Trophoblast cell (in vitro differentiated cells and primary cell): ENCODE results near the gene RPGR.

Source experiments
- DNase-seq, 2 donors: peaks; one replicate each; pipeline ENCODE4 v3.0.0-alpha.2; 2016
- H2AFZ ChIP-seq: 2 replicates; pipeline ENCODE4 v1.6.1; 2013; ENCODE audit warnings: low read length, moderate library complexity, mild to moderate bottlenecking; ENCODE audit not compliant: insufficient read depth, poor library complexity
- H2AK5ac ChIP-seq: 2 replicates; pipeline ENCODE4 v1.6.1; 2013; ENCODE audit warnings: mild to moderate bottlenecking, low read length
- H2BK120ac ChIP-seq: 2 replicates; pipeline ENCODE4 v1.6.1; 2013; ENCODE audit warnings: low read length, mild to moderate bottlenecking, moderate library complexity; ENCODE audit not compliant: insufficient read depth, poor library complexity
- H2BK12ac ChIP-seq: 2 replicates; pipeline ENCODE4 v1.6.1; 2013; ENCODE audit warnings: mild to moderate bottlenecking, low read length, moderate library complexity
- H2BK5ac ChIP-seq: 2 replicates; pipeline ENCODE4 v1.6.1; 2013; ENCODE audit warnings: low read length, low read depth, moderate library complexity, mild to moderate bottlenecking; ENCODE audit not compliant: poor library complexity
- H3K14ac ChIP-seq: 2 replicates; pipeline ENCODE4 v1.6.1; 2013; ENCODE audit warnings: mild to moderate bottlenecking, low read length
- H3K18ac ChIP-seq: 2 replicates; pipeline ENCODE4 v1.6.1; 2013; ENCODE audit warnings: mild to moderate bottlenecking, low read length
- H3K23ac ChIP-seq: 2 replicates; pipeline ENCODE4 v1.6.1; 2013; ENCODE audit warnings: low read length
- H3K27ac ChIP-seq: 2 replicates; pipeline ENCODE4 v1.5.1; 2013; ENCODE audit warnings: low read depth, mild to moderate bottlenecking, inconsistent platforms, low read length, moderate library complexity
- H3K27me3 ChIP-seq: 2 replicates; pipeline ENCODE4 v1.6.1; 2013; ENCODE audit warnings: inconsistent platforms, mild to moderate bottlenecking, low read length, moderate library complexity; ENCODE audit not compliant: insufficient read depth
- H3K36me3 ChIP-seq, 2 experiments: 1 replicate in 1 of 2; 2 replicates in 1 of 2; pipeline ENCODE4 v1.6.1; 2013; ENCODE audit warnings: low read length in 2 of 2, mild to moderate bottlenecking in 2 of 2, moderate library complexity in 1 of 2; ENCODE audit not compliant: insufficient read depth in 2 of 2, control insufficient read depth in 1 of 2
- H3K4ac ChIP-seq: 2 replicates; pipeline ENCODE4 v1.6.1; 2013; ENCODE audit warnings: low read depth, mild to moderate bottlenecking, low read length, moderate library complexity
- H3K4me1 ChIP-seq, 2 experiments: 1 replicate in 1 of 2; 2 replicates in 1 of 2; pipeline ENCODE4 v1.6.1; 2013; ENCODE audit warnings: low read length in 2 of 2, mild to moderate bottlenecking in 2 of 2, moderate library complexity in 1 of 2; ENCODE audit not compliant: insufficient read depth in 2 of 2, control insufficient read depth in 1 of 2
- H3K4me2 ChIP-seq: 2 replicates; pipeline ENCODE4 v1.6.1; 2013; ENCODE audit warnings: inconsistent platforms, mild to moderate bottlenecking, low read length, moderate library complexity
- H3K4me3 ChIP-seq: 2 replicates; pipeline ENCODE4 v1.5.1; 2013; ENCODE audit warnings: mild to moderate bottlenecking, low read depth, low read length, inconsistent platforms
- H3K79me1 ChIP-seq: one replicate; pipeline ENCODE4 v1.6.1; 2013; ENCODE audit warnings: low read length
- H3K79me2 ChIP-seq: 2 replicates; pipeline ENCODE4 v1.6.1; 2013; ENCODE audit warnings: low read length, mild to moderate bottlenecking; ENCODE audit not compliant: control insufficient read depth, insufficient read depth, poor library complexity
- H3K9ac ChIP-seq: 2 replicates; pipeline ENCODE4 v1.6.1; 2013; ENCODE audit warnings: mild to moderate bottlenecking, low read length
- H3K9me3 ChIP-seq: 2 replicates; pipeline ENCODE4 v1.6.1; 2013; ENCODE audit warnings: low read depth, mild to moderate bottlenecking, control low read depth, inconsistent platforms, low read length; ENCODE audit not compliant: insufficient read depth
- H4K12ac ChIP-seq: 2 replicates; pipeline ENCODE4 v1.6.1; 2013; ENCODE audit warnings: low read depth, mild to moderate bottlenecking, low read length, moderate library complexity
- H4K8ac ChIP-seq: 2 replicates; pipeline ENCODE4 v1.6.1; 2013; ENCODE audit warnings: low read depth, mild to moderate bottlenecking, low read length, moderate library complexity
- H4K91ac ChIP-seq: one replicate; pipeline ENCODE4 v1.6.1; 2013; ENCODE audit warnings: low read depth, mild to moderate bottlenecking, low read length, moderate library complexity
- WGBS: extraction: QIAGEN DNeasy Blood & Tissue Kit; methylation state at CpG from one replicate; pipeline ENCODE4 v1.1.7; 2013; ENCODE audit warnings: missing lambda C conversion rate; ENCODE audit not compliant: insufficient read length, insufficient coverage; ENCODE audit errors: extremely low coverage; 5-methylcytosine and 5-hydroxymethylcytosine counted together

The RPGR gene

DNA sequence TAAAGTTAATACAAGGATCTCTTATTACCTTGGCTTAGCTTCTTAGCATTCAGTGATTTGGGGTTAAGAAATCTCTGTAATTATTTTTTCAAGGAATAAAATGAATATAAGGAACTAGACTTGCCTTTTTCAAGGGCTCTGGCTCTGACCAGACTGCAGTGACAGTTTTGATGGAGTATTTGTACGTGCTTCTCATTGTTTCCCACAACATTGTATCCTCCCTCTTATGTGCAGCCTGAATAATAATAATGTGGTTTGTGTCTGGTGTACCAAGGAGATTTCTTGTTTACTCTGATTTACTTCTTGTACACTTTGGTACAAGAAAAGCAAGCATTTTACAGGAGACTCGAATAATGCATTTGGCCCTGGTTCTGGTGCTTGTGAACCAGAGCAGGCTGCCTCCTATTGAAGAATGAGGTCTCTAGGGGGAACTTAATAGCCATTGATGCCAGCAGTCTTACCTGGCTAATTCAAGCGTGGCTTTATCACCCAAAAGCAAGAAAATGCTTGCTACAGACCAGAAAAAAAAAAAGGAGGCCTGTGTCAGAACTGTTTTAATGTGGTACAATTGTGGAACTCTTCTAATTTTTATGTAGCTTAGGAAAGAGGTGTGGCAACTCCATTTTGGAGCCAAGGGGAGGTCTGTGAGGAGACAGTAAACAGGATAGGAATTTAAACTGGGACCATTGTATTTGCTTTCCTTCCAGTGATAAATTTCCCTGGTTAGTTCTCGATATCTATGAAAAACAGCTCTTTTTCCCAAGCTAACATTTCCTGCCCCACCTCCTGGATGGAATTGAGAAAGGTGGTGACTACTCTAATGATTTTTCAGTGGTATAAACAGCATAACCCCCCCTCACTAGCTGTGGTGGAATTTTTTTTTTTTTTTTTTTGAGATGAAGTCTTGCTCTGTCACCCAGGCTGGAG, 30.7 kb upstream of the RPGR start:
- Histone ChIP-seq H3K4me3 (no peak overlapping the region), H3K4me1 (no peaks in the 10 kb centered on the region), H3K18ac (no peak overlapping the region), H3K27ac (no peak overlapping the region), H3K36me3 (no peaks in the 10 kb centered on the region), H4K91ac (no peak overlapping the region), H2AFZ (no peak overlapping the region), H2BK12ac (no peak overlapping the region), H3K23ac (no peak overlapping the region), H4K8ac (no peak overlapping the region), H3K79me2 (no peaks in the 10 kb centered on the region), H2BK5ac (no peak overlapping the region), H3K79me1 (no peaks in the 10 kb centered on the region), H2BK120ac (no peak overlapping the region), H3K27me3 (no peaks in the 10 kb centered on the region), H3K9ac (no peak overlapping the region), H3K4me2 (no peak overlapping the region), H3K9me3 (no peaks in the 10 kb centered on the region), H2AK5ac (no peak overlapping the region), H3K4ac (no peak overlapping the region), H4K12ac (no peak overlapping the region), H3K14ac (no peak overlapping the region)
- DNase-seq: no peak
- no CpG with 5 or more reads among the region's 4 CpGs for WGBS

DNA sequence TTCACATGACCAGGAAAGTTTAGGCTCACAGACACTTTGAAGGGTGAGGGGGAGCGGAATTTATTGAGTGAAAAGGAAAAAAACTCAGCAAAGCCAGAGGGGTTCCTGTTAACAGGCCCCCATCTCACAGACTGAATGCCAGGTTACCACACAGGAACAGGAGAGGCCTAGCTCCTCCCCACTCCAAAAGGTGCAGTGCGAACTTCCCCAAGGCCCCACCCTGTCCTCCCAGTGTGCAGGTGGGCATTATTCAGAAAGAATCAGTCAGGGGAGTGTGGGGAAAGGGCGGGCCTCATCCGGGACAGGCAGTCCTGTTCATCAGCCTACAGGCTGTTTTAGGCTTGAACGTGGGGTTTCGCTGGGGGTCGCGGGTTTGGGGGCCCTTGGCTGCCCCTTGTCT, 29.1 kb upstream of the RPGR start:
- no peak for DNase-seq
- Histone ChIP-seq H3K4me3 (no peak overlapping the region), H3K27me3 (no peaks in the 10 kb centered on the region), H3K4ac (no peak overlapping the region), H3K79me1 (no peaks in the 10 kb centered on the region), H3K4me1 (no peaks in the 10 kb centered on the region), H3K9me3 (no peaks in the 10 kb centered on the region), H4K12ac (no peak overlapping the region), H2BK12ac (no peak overlapping the region), H3K4me2 (no peak overlapping the region), H2BK120ac (no peak overlapping the region), H3K79me2 (no peaks in the 10 kb centered on the region), H2AFZ (no peak overlapping the region), H3K14ac (no peak overlapping the region), H3K27ac (no peak overlapping the region), H4K8ac (no peak overlapping the region), H3K36me3 (no peaks in the 10 kb centered on the region), H3K23ac (no peak overlapping the region), H4K91ac (no peak overlapping the region), H3K9ac (no peak overlapping the region), H2AK5ac (no peak overlapping the region), H2BK5ac (no peak overlapping the region), H3K18ac (no peak overlapping the region)
- no CpG with 5 or more reads among the region's 8 CpGs for WGBS

DNA sequence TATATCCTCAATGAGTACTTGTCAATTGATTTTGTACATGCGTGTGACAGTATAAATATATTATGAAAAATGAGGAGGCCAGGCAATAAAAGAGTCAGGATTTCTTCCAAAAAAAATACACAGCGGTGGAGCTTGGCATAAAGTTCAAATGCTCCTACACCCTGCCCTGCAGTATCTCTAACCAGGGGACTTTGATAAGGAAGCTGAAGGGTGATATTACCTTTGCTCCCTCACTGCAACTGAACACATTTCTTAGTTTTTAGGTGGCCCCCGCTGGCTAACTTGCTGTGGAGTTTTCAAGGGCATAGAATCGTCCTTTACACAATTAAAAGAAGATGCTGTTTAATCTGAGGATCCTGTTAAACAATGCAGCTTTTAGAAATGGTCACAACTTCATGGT, 25.1 kb upstream of the RPGR start, which contains the start of gene OTC:
TSS of gene OTC (plus strand) at position 243 of the 400 bp plus-strand sequence. CDS start at position 336, 93 bp downstream.
- WGBS: no CpG with 5 or more reads among the region's 4 CpGs

DNA sequence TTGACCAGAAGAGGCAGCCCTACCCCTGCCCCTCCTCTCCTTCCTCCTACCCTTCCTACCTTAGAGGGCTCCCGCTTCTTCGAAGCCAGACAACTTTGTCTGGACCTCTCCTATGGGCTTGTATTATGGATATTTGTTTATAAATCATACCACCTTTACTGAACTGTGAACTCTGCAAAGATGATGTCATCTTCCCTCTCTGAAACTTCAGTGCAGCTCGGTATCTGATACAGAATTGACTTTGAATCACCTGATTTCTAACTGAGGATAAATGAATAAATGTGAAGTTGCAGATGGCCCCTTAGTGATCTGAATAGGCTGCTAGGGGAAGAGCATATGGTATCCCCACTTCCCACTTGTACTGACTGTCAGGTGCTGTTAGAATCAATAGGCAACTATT, 24.0 kb upstream of the RPGR start:
- Histone ChIP-seq H3K79me1 (no peaks in the 10 kb centered on the region), H3K9ac (no peak overlapping the region), H3K23ac (no peak overlapping the region), H3K79me2 (no peaks in the 10 kb centered on the region), H3K36me3 (no peaks in the 10 kb centered on the region), H2BK120ac (no peak overlapping the region), H3K4me2 (no peak overlapping the region), H3K27ac (no peak overlapping the region), H2AFZ (no peak overlapping the region), H3K9me3 (no peaks in the 10 kb centered on the region), H4K91ac (no peak overlapping the region), H2BK5ac (no peak overlapping the region), H3K18ac (no peak overlapping the region), H2BK12ac (no peak overlapping the region), H3K4me3 (no peak overlapping the region), H3K27me3 (no peaks in the 10 kb centered on the region), H3K4ac (no peak overlapping the region), H4K12ac (no peak overlapping the region), H2AK5ac (no peak overlapping the region), H3K4me1 (no peaks in the 10 kb centered on the region), H4K8ac (no peak overlapping the region), H3K14ac (no peak overlapping the region)
- DNase-seq: no peak
- no CpG with 5 or more reads among the region's 3 CpGs for WGBS

More for the DNA sequence above, 25.1 kb upstream of the RPGR start, which contains the start of gene OTC:
- Histone ChIP-seq H4K12ac (no peak within 1 kb of the TSS), H3K4me2 (no peak within 1 kb of the TSS), H3K9me3 (no peaks in the 10 kb centered on the region), H3K4ac (no peak within 1 kb of the TSS), H3K36me3 (no peaks in the 10 kb centered on the region), H4K91ac (no peak within 1 kb of the TSS), H3K4me1 (no peaks in the 10 kb centered on the region), H3K18ac (no peak within 1 kb of the TSS), H3K4me3 (no peak within 1 kb of the TSS), H4K8ac (no peak within 1 kb of the TSS), H3K27ac (no peak within 1 kb of the TSS), H2BK12ac (no peak within 1 kb of the TSS), H3K27me3 (no peaks in the 10 kb centered on the region), H2BK120ac (no peak within 1 kb of the TSS), H3K79me2 (no peaks in the 10 kb centered on the region), H3K23ac (no peak within 1 kb of the TSS), H3K14ac (no peak within 1 kb of the TSS), H2BK5ac (no peak within 1 kb of the TSS), H2AK5ac (no peak within 1 kb of the TSS), H3K79me1 (no peaks in the 10 kb centered on the region), H2AFZ (no peak within 1 kb of the TSS), H3K9ac (no peak within 1 kb of the TSS)
- no peak for DNase-seq
